Measurements from ENCODE around the gene CAMK2A. TPM values are rescaled to one million over a fixed set of nuclear protein-coding genes. Genes with fewer than 3 reads are reported as not detected.

CAMK2A gene
- total RNA-seq, 3 donors from 2014 or later (not counting 1 experiment from before 2014, with no cell fraction given): 0.38 TPM; not detected in 2

GRCh38 chr5:150335778-150336177 is 46.2 kb upstream of the CAMK2A start:
- DNase-seq: no peak
- intact Hi-C loops (cut with micrococcal nuclease): no loop called here
- H3K27ac ChIP-seq (ENCODE audit: low read length): no peak overlapping the region
- Mint-ChIP-seq H3K36me3 (no peaks in the 10 kb centered on the region), H3K27me3 (ENCODE audit: low read depth in 2 of 2) (no peaks in the 10 kb centered on the region), H3K9me3 (no peaks in the 10 kb centered on the region), H3K4me3 (no peak overlapping the region), H3K4me1 (no peaks in the 10 kb centered on the region), H3K27ac (no peak overlapping the region)
- H3K36me3 ChIP-seq (ENCODE audit: control insufficient read depth, insufficient read depth, low read length): no peaks in the 10 kb centered on the region
- H3K9me3 ChIP-seq (ENCODE audit: control insufficient read depth, insufficient read depth, low read length): no peaks in the 10 kb centered on the region
- peaks cover under 1% of the 10 kb centered on the region for H3K4me1 ChIP-seq (ENCODE audit: control insufficient read depth, insufficient read depth, low read length)
- no peaks in the 10 kb centered on the region for H3K27me3 ChIP-seq (ENCODE audit: control insufficient read depth, insufficient read depth, low read length)
- no peak for TF ChIP-seq CTCF (IDR thresholded peaks at IDR 0.05)
- 81% methylated on average over 3 of the region's 4 CpGs for WGBS (ENCODE audit: insufficient coverage)
- H3K4me3 ChIP-seq (ENCODE audit: low read length): no peak overlapping the region
- no peak for ATAC-seq

DNA sequence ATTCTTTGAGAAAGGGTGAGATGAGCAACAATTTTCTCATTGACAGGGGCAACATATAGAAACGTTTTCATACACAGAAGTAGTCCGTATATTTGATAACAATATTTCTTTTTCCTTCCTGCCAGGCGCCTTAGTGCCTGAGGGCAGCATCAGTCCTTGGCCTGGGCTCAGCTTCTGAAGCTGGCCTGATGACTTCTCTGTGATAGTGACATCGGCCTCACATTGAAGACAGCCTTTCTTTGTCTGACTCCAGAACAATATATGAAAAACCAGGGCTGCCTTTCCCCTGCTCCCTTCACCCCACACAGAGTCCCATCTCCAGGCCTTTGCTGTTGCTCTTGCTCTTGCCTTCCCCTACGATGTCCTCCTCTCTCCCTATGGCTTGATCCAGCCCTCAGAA is 43.8 kb upstream of the CAMK2A start:
- intact Hi-C loops (cut with micrococcal nuclease): no loop called here
- Mint-ChIP-seq H3K4me1 (no peaks in the 10 kb centered on the region), H3K36me3 (no peaks in the 10 kb centered on the region), H3K27me3 (ENCODE audit: low read depth in 2 of 2) (peaks cover 0 to 5% of the 10 kb centered on the region in 2 donors), H3K27ac (no peak overlapping the region), H3K9me3 (no peaks in the 10 kb centered on the region), H3K4me3 (no peak overlapping the region)
- Histone ChIP-seq H3K4me3 (ENCODE audit: low read length) (no peak overlapping the region), H3K27ac (ENCODE audit: low read length) (no peak overlapping the region), H3K27me3 (ENCODE audit: control insufficient read depth, insufficient read depth, low read length) (no peaks in the 10 kb centered on the region), H3K4me1 (ENCODE audit: control insufficient read depth, insufficient read depth, low read length) (peaks cover 13% of the 10 kb centered on the region), H3K9me3 (ENCODE audit: control insufficient read depth, insufficient read depth, low read length) (no peaks in the 10 kb centered on the region), H3K36me3 (ENCODE audit: control insufficient read depth, insufficient read depth, low read length) (no peaks in the 10 kb centered on the region)
- no peak for TF ChIP-seq CTCF (IDR thresholded peaks at IDR 0.05)
- ATAC-seq (no peak), DNase-seq (no peak)
- 78% methylated on average over 5 of the region's 5 CpGs for WGBS (ENCODE audit: insufficient coverage)

DNA sequence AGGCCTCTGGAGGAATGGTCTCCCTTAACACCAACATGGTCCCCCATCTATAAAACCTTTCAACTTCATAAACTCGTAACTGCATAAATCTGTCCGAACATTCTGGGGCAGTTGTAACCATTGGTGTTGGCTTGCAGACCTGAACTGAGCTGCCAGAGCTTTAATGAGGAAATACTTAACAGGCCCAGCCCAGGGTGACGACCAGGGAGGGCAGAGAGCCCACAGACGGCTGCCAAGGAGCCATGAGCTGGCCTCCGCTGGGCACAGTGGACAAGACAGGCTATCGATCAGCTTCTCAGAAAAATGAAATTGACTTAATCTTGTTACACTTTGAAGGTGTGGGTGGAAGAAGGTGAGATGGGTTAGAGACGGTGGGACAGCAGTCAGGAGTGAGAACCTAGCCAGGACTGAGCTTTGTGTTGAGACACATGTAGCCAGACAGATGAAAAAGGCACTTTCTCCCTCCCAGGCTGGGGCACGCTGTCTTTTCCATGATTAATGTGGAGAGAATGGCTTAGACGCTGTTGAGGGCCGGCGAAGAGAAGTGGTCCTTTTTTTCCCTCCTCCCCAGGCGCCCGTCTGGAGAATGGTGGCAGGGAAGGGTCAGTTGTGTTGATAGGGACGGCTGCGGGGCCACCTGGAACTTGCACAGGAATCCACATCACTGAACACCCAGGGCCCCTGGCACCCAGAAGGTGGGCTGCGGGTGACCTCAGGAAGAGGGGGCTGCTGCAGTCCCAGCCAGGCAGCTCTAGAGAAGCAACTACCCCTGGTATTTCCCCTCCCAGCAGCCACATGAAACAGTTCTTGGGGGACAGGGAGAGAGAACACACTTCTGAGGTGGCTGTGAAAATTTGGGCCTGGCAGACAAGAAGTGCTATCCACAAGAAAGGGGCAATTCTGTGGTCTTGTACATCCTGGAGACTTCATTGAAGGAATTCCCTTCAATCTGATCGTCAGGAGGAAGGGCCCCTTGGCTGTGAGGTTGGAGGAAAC is 40.6 kb upstream of the CAMK2A start:
- Histone ChIP-seq H3K27me3 (ENCODE audit: control insufficient read depth, insufficient read depth, low read length) (no peaks in the 10 kb centered on the region), H3K4me1 (ENCODE audit: control insufficient read depth, insufficient read depth, low read length) (peaks cover 13% of the 10 kb centered on the region), H3K4me3 (ENCODE audit: low read length) (no peak overlapping the region), H3K36me3 (ENCODE audit: control insufficient read depth, insufficient read depth, low read length) (no peaks in the 10 kb centered on the region), H3K9me3 (ENCODE audit: control insufficient read depth, insufficient read depth, low read length) (no peaks in the 10 kb centered on the region), H3K27ac (ENCODE audit: low read length) (no peak overlapping the region)
- intact Hi-C loops (cut with micrococcal nuclease): no loop called here
- no peaks in the 10 kb centered on the region for H3K9me3 Mint-ChIP-seq
- H3K4me1 Mint-ChIP-seq: no peaks in the 10 kb centered on the region
- peaks cover 0 to 5% of the 10 kb centered on the region in 2 donors for H3K27me3 Mint-ChIP-seq (ENCODE audit: low read depth in 2 of 2)
- no peaks in the 10 kb centered on the region for H3K36me3 Mint-ChIP-seq
- H3K27ac Mint-ChIP-seq: no peak overlapping the region
- ATAC-seq (peak in 1 of 3 donors; percentile 22), DNase-seq (no peak)
- H3K4me3 Mint-ChIP-seq: no peak overlapping the region
- no peak for TF ChIP-seq CTCF (IDR thresholded peaks at IDR 0.05)
- WGBS (ENCODE audit: insufficient coverage): 69% methylated on average over 11 of the region's 17 CpGs
